HG03175 (cell line): Measurements from ENCODE around the gene JMJD6.

Source experiments
- ATAC-seq: cut with Tn5 transposase; IDR thresholded peaks from one replicate; pipeline ENCODE4 v1.9.1; 2021; ENCODE audit warnings: mild to moderate bottlenecking, moderate library complexity; ENCODE audit not compliant: unreplicated experiment

JMJD6 gene

GRCh38 chr17:76683011-76683755 lies 43.2 kb downstream of the JMJD6 start:
- ATAC-seq, result no peak

- ATAC-seq, result no peak
Observed at GRCh38 chr17:76682296-76682695, 44.1 kb downstream of the JMJD6 start.

- no peak for ATAC-seq
Observed at GRCh38 chr17:76681222-76682137, 44.9 kb downstream of the JMJD6 start.

GRCh38 chr17:76679239-76679638 lies 47.2 kb downstream of the JMJD6 start:
- ATAC-seq, result no peak

- ATAC-seq, result no peak
Observed at GRCh38 chr17:76678330-76678729, 48.1 kb downstream of the JMJD6 start.

- no peak for ATAC-seq
Observed at GRCh38 chr17:76677406-76677805, 49.0 kb downstream of the JMJD6 start.

GRCh38 chr17:76676629-76677028 lies 49.8 kb downstream of the JMJD6 start:
- ATAC-seq, result no peak

GRCh38 chr17:76675648-76676047 lies 50.8 kb downstream of the JMJD6 start:
- no peak for ATAC-seq

- no peak for ATAC-seq
Observed at GRCh38 chr17:76674600-76674999, 51.8 kb downstream of the JMJD6 start.

- no peak for ATAC-seq
Observed at GRCh38 chr17:76673729-76674128, 52.7 kb downstream of the JMJD6 start.

- ATAC-seq, result no peak
Observed at GRCh38 chr17:76672892-76673291, 53.5 kb downstream of the JMJD6 start.

- ATAC-seq, result no peak
Observed at GRCh38 chr17:76672270-76672851, 54.0 kb downstream of the JMJD6 start.

- peak; percentile 5 for ATAC-seq
Observed at GRCh38 chr17:76671912-76672262, 54.5 kb downstream of the JMJD6 start.

GRCh38 chr17:76671123-76671911 lies 55.1 kb downstream of the JMJD6 start:
- ATAC-seq, result peak; percentile 99

GRCh38 chr17:76670718-76671122 lies 55.7 kb downstream of the JMJD6 start:
- ATAC-seq, result no peak

- ATAC-seq, result no peak
Observed at GRCh38 chr17:76670020-76670717, 56.2 kb downstream of the JMJD6 start.
